ENCODE results near the gene SLC43A2. TPM values are rescaled to one million over a fixed set of nuclear protein-coding genes. Genes with fewer than 3 reads are reported as not detected.

SLC43A2 gene
- total and polyA plus RNA-seq, 2 of the 13 experiments (the other 11 are each of a cell fraction or from before 2014, with no cell fraction given), result 7.3 to 20.0 TPM

GRCh38 chr17:1627982-1628855 lies at the start of gene SLC43A2 (continued):
- TF ChIP-seq, protein P1, sequence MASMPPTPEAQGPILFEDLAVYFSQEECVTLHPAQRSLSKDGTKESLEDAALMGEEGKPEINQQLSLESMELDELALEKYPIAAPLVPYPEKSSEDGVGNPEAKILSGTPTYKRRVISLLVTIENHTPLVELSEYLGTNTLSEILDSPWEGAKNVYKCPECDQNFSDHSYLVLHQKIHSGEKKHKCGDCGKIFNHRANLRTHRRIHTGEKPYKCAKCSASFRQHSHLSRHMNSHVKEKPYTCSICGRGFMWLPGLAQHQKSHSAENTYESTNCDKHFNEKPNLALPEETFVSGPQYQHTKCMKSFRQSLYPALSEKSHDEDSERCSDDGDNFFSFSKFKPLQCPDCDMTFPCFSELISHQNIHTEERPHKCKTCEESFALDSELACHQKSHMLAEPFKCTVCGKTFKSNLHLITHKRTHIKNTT (CRISPR knock-in tag; IDR thresholded peaks at IDR 0.05), result no peak
- TF ChIP-seq ATF7-NPFF (CRISPR knock-in tag; IDR thresholded peaks at IDR 0.05; ENCODE audit: low read depth) (peak; percentile 26; the same call in 1 of the 2 replicates), BORCS8-MEF2B (CRISPR knock-in tag; IDR thresholded peaks at IDR 0.05) (no peak), FOXO1 (CRISPR knock-in tag; IDR thresholded peaks at IDR 0.05) (no peak), ZFP37 (CRISPR knock-in tag; IDR thresholded peaks at IDR 0.05; ENCODE audit: borderline replicate concordance) (no peak), ZNF615 (CRISPR knock-in tag; IDR thresholded peaks at IDR 0.05; ENCODE audit: borderline replicate concordance) (no peak), ZFP1 (CRISPR knock-in tag; IDR thresholded peaks at IDR 0.05) (no peak), ZNF776 (CRISPR knock-in tag; IDR thresholded peaks at IDR 0.05) (peak; percentile 79), RXRA (CRISPR knock-in tag; IDR thresholded peaks at IDR 0.05) (no peak; the same call in 1 of the 2 replicates), NFKBIZ (CRISPR knock-in tag; IDR thresholded peaks at IDR 0.05) (no peak), AKAP8 (CRISPR knock-in tag; IDR thresholded peaks at IDR 0.05) (no peak), ZNF746 (CRISPR knock-in tag; IDR thresholded peaks at IDR 0.05) (no peak; the same call in 1 of the 2 replicates)
- TF ChIP-seq, protein P2, sequence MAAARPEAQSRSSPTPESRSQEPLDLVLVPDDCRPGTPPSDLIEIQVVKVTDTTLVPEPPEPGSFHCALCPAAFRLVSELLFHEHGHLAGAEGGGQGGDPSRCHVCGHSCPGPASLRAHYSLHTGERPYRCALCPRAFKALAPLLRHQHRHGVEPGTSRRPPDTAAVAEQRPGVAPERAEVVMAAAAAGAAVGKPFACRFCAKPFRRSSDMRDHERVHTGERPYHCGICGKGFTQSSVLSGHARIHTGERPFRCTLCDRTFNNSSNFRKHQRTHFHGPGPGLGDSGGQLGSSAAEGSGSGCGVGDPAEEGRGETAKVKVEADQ (CRISPR knock-in tag; IDR thresholded peaks at IDR 0.05; ENCODE audit: borderline replicate concordance), result peak; percentile 60; the same call in 1 of the 2 replicates
- TF ChIP-seq, protein P3, sequence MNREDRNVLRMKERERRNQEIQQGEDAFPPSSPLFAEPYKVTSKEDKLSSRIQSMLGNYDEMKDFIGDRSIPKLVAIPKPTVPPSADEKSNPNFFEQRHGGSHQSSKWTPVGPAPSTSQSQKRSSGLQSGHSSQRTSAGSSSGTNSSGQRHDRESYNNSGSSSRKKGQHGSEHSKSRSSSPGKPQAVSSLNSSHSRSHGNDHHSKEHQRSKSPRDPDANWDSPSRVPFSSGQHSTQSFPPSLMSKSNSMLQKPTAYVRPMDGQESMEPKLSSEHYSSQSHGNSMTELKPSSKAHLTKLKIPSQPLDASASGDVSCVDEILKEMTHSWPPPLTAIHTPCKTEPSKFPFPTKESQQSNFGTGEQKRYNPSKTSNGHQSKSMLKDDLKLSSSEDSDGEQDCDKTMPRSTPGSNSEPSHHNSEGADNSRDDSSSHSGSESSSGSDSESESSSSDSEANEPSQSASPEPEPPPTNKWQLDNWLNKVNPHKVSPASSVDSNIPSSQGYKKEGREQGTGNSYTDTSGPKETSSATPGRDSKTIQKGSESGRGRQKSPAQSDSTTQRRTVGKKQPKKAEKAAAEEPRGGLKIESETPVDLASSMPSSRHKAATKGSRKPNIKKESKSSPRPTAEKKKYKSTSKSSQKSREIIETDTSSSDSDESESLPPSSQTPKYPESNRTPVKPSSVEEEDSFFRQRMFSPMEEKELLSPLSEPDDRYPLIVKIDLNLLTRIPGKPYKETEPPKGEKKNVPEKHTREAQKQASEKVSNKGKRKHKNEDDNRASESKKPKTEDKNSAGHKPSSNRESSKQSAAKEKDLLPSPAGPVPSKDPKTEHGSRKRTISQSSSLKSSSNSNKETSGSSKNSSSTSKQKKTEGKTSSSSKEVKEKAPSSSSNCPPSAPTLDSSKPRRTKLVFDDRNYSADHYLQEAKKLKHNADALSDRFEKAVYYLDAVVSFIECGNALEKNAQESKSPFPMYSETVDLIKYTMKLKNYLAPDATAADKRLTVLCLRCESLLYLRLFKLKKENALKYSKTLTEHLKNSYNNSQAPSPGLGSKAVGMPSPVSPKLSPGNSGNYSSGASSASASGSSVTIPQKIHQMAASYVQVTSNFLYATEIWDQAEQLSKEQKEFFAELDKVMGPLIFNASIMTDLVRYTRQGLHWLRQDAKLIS (CRISPR knock-in tag; IDR thresholded peaks at IDR 0.05), result no peak; the same call in 1 of the 2 replicates
- TF ChIP-seq, protein P4, sequence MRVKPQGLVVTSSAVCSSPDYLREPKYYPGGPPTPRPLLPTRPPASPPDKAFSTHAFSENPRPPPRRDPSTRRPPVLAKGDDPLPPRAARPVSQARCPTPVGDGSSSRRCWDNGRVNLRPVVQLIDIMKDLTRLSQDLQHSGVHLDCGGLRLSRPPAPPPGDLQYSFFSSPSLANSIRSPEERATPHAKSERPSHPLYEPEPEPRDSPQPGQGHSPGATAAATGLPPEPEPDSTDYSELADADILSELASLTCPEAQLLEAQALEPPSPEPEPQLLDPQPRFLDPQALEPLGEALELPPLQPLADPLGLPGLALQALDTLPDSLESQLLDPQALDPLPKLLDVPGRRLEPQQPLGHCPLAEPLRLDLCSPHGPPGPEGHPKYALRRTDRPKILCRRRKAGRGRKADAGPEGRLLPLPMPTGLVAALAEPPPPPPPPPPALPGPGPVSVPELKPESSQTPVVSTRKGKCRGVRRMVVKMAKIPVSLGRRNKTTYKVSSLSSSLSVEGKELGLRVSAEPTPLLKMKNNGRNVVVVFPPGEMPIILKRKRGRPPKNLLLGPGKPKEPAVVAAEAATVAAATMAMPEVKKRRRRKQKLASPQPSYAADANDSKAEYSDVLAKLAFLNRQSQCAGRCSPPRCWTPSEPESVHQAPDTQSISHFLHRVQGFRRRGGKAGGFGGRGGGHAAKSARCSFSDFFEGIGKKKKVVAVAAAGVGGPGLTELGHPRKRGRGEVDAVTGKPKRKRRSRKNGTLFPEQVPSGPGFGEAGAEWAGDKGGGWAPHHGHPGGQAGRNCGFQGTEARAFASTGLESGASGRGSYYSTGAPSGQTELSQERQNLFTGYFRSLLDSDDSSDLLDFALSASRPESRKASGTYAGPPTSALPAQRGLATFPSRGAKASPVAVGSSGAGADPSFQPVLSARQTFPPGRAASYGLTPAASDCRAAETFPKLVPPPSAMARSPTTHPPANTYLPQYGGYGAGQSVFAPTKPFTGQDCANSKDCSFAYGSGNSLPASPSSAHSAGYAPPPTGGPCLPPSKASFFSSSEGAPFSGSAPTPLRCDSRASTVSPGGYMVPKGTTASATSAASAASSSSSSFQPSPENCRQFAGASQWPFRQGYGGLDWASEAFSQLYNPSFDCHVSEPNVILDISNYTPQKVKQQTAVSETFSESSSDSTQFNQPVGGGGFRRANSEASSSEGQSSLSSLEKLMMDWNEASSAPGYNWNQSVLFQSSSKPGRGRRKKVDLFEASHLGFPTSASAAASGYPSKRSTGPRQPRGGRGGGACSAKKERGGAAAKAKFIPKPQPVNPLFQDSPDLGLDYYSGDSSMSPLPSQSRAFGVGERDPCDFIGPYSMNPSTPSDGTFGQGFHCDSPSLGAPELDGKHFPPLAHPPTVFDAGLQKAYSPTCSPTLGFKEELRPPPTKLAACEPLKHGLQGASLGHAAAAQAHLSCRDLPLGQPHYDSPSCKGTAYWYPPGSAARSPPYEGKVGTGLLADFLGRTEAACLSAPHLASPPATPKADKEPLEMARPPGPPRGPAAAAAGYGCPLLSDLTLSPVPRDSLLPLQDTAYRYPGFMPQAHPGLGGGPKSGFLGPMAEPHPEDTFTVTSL (CRISPR knock-in tag; IDR thresholded peaks at IDR 0.05; ENCODE audit: borderline replicate concordance), result no peak

Data from HepG2 (cell line).